HepG2 (cell line): Measurements from ENCODE around the gene GJD4. TPM values are rescaled to one million over a fixed set of nuclear protein-coding genes. Genes with fewer than 3 reads are reported as not detected.

Experiments
- CHCHD3 ChIP-seq: sonication (generic); formaldehyde crosslinking; IDR thresholded peaks from 2 replicates; pipeline ENCODE4 v1.8.0; 2022; ENCODE audit warnings: mild to moderate bottlenecking, missing genetic modification reagents, moderate library complexity
- DBP ChIP-seq: sonication (generic); formaldehyde crosslinking; IDR thresholded peaks from 2 replicates; pipeline ENCODE4 v1.4.0; 2020; ENCODE audit warnings: missing genetic modification reagents; ENCODE audit errors: not compliant biosample characterization
- FOSL1 ChIP-seq: sonication (generic); formaldehyde crosslinking; IDR thresholded peaks from 2 replicates; pipeline ENCODE4 v1.9.0; 2021; ENCODE audit warnings: missing genetic modification reagents, borderline replicate concordance
- KLF12 ChIP-seq: sonication (generic); formaldehyde crosslinking; IDR thresholded peaks from 2 replicates; pipeline ENCODE4 v1.4.0; 2020; ENCODE audit warnings: missing genetic modification reagents, borderline replicate concordance
- LRRFIP1 ChIP-seq: sonication (generic); formaldehyde crosslinking; conservative IDR thresholded peaks from 2 replicates; pipeline ENCODE4 v1.4.0; 2020; ENCODE audit warnings: missing genetic modification reagents
- MAFK ChIP-seq, 2 experiments: IDR thresholded peaks in 1 of 2; conservative IDR thresholded peaks in 1 of 2; 2 replicates each; pipeline ENCODE4 v1.6.1; 2011; ENCODE audit warnings: improper control_type of control experiment in 2 of 2, low read length in 2 of 2
- MIER2 ChIP-seq: IDR thresholded peaks from 2 replicates; pipeline ENCODE4 v1.6.1; 2016; ENCODE audit warnings: missing biosample characterization, missing genetic modification reagents
- NFE2 ChIP-seq: sonication (generic); formaldehyde crosslinking; IDR thresholded peaks from 2 replicates; pipeline ENCODE4 v1.4.0; 2020; ENCODE audit warnings: missing genetic modification reagents
- NR2C2 ChIP-seq: sonication (generic); formaldehyde crosslinking; IDR thresholded peaks from 2 replicates; pipeline ENCODE4 v1.4.0; 2020; ENCODE audit warnings: missing genetic modification reagents, mild to moderate bottlenecking, moderate library complexity, borderline replicate concordance
- PRMT3 ChIP-seq: sonication (generic); formaldehyde crosslinking; IDR thresholded peaks from 2 replicates; pipeline ENCODE4 v1.8.1; 2022; ENCODE audit warnings: low read depth, mild to moderate bottlenecking, moderate library complexity, missing genetic modification reagents, borderline replicate concordance
- RNF2 ChIP-seq: fragments of 450-650 bp; conservative IDR thresholded peaks from 2 replicates; pipeline ENCODE4 v1.6.1; 2016; ENCODE audit warnings: low read depth
- SETDB1 ChIP-seq: sonication (generic); formaldehyde crosslinking; IDR thresholded peaks from 2 replicates; pipeline ENCODE4 v1.5.1; 2020; ENCODE audit warnings: missing genetic modification reagents, mild to moderate bottlenecking, borderline replicate concordance
- TFDP2 ChIP-seq: sonication (generic); formaldehyde crosslinking; IDR thresholded peaks from 2 replicates; pipeline ENCODE4 v1.4.0; 2020; ENCODE audit warnings: missing genetic modification reagents
- ZKSCAN5 ChIP-seq: sonication (generic); formaldehyde crosslinking; IDR thresholded peaks from 2 replicates; pipeline ENCODE4 v1.5.1; 2020; ENCODE audit warnings: mild to moderate bottlenecking, missing genetic modification reagents
- ZNF143 ChIP-seq: sonication (generic); formaldehyde crosslinking; IDR thresholded peaks from 2 replicates; pipeline ENCODE4 v1.4.0; 2020; ENCODE audit warnings: missing genetic modification reagents
- ZNF329 ChIP-seq: sonication (generic); formaldehyde crosslinking; IDR thresholded peaks from 2 replicates; pipeline ENCODE4 v1.9.0; 2021; ENCODE audit warnings: low read depth, mild to moderate bottlenecking, missing genetic modification reagents
- ZNF546 ChIP-seq: sonication (generic); formaldehyde crosslinking; conservative IDR thresholded peaks from 2 replicates; pipeline ENCODE4 v1.8.1; 2023; ENCODE audit warnings: mild to moderate bottlenecking, missing genetic modification reagents
- ZNF740 ChIP-seq: sonication (generic); formaldehyde crosslinking; IDR thresholded peaks from 2 replicates; pipeline ENCODE4 v1.4.0; 2020; ENCODE audit warnings: missing genetic modification reagents
- ZNF766 ChIP-seq: sonication (generic); formaldehyde crosslinking; IDR thresholded peaks from 2 replicates; pipeline ENCODE4 v1.5.0; 2020; ENCODE audit warnings: missing genetic modification reagents, borderline replicate concordance
- polyA plus RNA-seq, 8 experiments: library from polyadenylated mRNA; depleted of rRNA in 3 of 8; stranded (reverse) in 7 of 8; unstranded in 1 of 8; fragments of >200 nt; fragmentation: Illumina TruSeq in 4 of 8; extraction: Trizol in 4 of 8; gene quantifications; 2 replicates each; pipeline versions ENCODE4 v1.2.1 to v1.2.3, GENCODE V29; 2011 to 2016; ENCODE audit warnings: low read depth in 4 of 8, missing spikeins in 1 of 8, mixed read lengths in 1 of 8; ENCODE audit not compliant: insufficient read depth in 1 of 8
- total RNA-seq, 5 experiments: library from RNA; depleted of rRNA; stranded (reverse); fragments of >200 nt; fragmentation: Illumina TruSeq; extraction: Trizol; gene quantifications; 2 replicates each; pipeline ENCODE4 v1.2.3, GENCODE V29; 2016; ENCODE audit warnings: low read depth in 1 of 5
- TF ChIP-seq, protein P1 (sequence below): sonication (generic); formaldehyde crosslinking; IDR thresholded peaks from 2 replicates; pipeline ENCODE4 v1.4.0; 2020; ENCODE audit warnings: missing genetic modification reagents
- TF ChIP-seq, protein P2 (sequence below): sonication (generic); formaldehyde crosslinking; IDR thresholded peaks from 2 replicates; pipeline ENCODE4 v1.9.0; 2022; ENCODE audit warnings: low read depth, missing genetic modification reagents

GJD4 gene
- total and polyA plus RNA-seq, 2 of the 13 experiments (the other 11 are each of a cell fraction or from before 2014, with no cell fraction given), result not detected

DNA sequence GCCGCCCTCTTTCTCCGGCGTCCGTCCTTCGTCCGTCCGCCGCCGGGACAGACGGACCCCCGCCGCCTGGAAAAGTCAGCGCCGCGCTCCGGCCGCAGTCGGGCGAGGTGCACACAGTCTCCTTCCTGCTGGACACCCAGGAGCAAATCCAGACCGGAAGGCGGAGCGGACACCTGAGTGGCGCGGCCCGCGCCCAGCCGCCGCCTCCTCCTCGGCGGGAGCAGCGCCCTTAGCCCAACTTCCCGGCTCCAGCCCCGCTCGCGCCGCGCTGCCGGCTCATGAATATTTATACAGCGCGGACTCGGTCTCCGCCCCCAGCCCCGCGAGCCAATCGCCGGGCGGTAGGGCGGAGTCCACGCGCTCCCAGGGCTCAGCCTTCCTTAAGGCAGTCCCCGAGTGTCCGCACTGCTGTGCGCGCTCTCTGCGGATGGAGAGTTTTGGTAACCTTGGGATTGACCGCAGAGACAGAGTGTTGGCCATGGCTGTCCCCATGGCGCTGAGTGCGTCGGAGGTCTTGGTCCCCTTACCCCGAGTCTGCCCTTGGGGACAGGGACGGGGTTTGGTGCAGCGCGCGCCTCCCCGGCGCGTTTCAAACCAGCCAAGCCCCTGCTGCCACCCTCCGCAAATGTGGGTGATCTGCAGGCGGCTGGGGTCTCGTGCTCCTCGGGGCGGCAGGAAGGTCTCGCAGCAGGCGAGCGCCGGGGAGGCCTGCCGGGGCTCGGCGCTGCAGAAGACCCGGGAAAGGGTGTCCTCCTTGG is 37.1 kb downstream of the GJD4 start, which contains the start of gene FZD8 (continued):
- TF ChIP-seq, protein P1, sequence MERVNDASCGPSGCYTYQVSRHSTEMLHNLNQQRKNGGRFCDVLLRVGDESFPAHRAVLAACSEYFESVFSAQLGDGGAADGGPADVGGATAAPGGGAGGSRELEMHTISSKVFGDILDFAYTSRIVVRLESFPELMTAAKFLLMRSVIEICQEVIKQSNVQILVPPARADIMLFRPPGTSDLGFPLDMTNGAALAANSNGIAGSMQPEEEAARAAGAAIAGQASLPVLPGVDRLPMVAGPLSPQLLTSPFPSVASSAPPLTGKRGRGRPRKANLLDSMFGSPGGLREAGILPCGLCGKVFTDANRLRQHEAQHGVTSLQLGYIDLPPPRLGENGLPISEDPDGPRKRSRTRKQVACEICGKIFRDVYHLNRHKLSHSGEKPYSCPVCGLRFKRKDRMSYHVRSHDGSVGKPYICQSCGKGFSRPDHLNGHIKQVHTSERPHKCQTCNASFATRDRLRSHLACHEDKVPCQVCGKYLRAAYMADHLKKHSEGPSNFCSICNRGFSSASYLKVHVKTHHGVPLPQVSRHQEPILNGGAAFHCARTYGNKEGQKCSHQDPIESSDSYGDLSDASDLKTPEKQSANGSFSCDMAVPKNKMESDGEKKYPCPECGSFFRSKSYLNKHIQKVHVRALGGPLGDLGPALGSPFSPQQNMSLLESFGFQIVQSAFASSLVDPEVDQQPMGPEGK (CRISPR knock-in tag), result no peak
- no peak for TF ChIP-seq DBP (CRISPR knock-in tag)
- TF ChIP-seq PRMT3 (CRISPR knock-in tag), result no peak
- no peak for TF ChIP-seq ZNF143
- no peak for TF ChIP-seq CHCHD3 (CRISPR knock-in tag)
- TF ChIP-seq MAFK (conservative IDR thresholded peaks at IDR 0.05 in 1 of 2, IDR thresholded peaks at IDR 0.05 in 1 of 2; ENCODE audit: low read length in 2 of 2), result no peak
- TF ChIP-seq KLF12 (CRISPR knock-in tag), result no peak
- no peak for TF ChIP-seq LRRFIP1
- TF ChIP-seq ZNF546 (CRISPR knock-in tag), result no peak
- TF ChIP-seq ZNF329 (CRISPR knock-in tag), result no peak
- TF ChIP-seq, protein P2, sequence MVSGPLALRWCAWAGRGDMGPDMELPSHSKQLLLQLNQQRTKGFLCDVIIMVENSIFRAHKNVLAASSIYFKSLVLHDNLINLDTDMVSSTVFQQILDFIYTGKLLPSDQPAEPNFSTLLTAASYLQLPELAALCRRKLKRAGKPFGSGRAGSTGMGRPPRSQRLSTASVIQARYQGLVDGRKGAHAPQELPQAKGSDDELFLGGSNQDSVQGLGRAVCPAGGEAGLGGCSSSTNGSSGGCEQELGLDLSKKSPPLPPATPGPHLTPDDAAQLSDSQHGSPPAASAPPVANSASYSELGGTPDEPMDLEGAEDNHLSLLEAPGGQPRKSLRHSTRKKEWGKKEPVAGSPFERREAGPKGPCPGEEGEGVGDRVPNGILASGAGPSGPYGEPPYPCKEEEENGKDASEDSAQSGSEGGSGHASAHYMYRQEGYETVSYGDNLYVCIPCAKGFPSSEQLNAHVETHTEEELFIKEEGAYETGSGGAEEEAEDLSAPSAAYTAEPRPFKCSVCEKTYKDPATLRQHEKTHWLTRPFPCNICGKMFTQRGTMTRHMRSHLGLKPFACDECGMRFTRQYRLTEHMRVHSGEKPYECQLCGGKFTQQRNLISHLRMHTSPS (CRISPR knock-in tag), result no peak
- TF ChIP-seq SETDB1, result no peak
- no peak for TF ChIP-seq ZNF766 (CRISPR knock-in tag)
- TF ChIP-seq NR2C2, result no peak
- TF ChIP-seq RNF2, result no peak
- no peak for TF ChIP-seq NFE2 (CRISPR knock-in tag)
- 0 out of 2 replicates have a peak, but pooled peaks have one; percentile 35 for TF ChIP-seq TFDP2
- TF ChIP-seq ZKSCAN5 (CRISPR knock-in tag), result no peak
- TF ChIP-seq ZNF740 (CRISPR knock-in tag), result no peak
- TF ChIP-seq MIER2 (CRISPR knock-in tag), result no peak
- no peak for TF ChIP-seq FOSL1 (CRISPR knock-in tag)
